Stimulated activated CD8-positive, alpha-beta memory T cell treated with anti-CD3 and anti-CD28 coated beads, Interleukin-12 subunit alpha, Interleukin-12 subunit beta, amount 100 ng/mL, for 24 hours (primary cell): Measurements from ENCODE around the gene MAPK6.
"Not testable (repeated sequence)": the region's sequence is repeated elsewhere in the genome, so short reads cannot be mapped to it uniquely, and the experiment has no call there.

Experiments used
- DNase-seq: peaks from one replicate; pipeline ENCODE4 v3.0.0-alpha.2; 2020; ENCODE audit errors: extremely low read depth

The MAPK6 gene

GRCh38 chr15:52042051-52042851 is 23.2 kb downstream of the MAPK6 start:
- no peak for DNase-seq

GRCh38 chr15:52045795-52046298 is 26.8 kb downstream of the MAPK6 start:
- DNase-seq, result not testable (repeated sequence)

GRCh38 chr15:52046552-52046951 is 27.5 kb downstream of the MAPK6 start:
- not testable (repeated sequence) for DNase-seq

- DNase-seq, result no peak
Measured at GRCh38 chr15:52050416-52050815, 31.4 kb downstream of the MAPK6 start.

- DNase-seq, result no peak
Measured at GRCh38 chr15:52052066-52052935, 33.3 kb downstream of the MAPK6 start.

- no peak for DNase-seq
Measured at GRCh38 chr15:52054381-52054780, 35.4 kb downstream of the MAPK6 start.

GRCh38 chr15:52054858-52055257 is 35.8 kb downstream of the MAPK6 start:
- not testable (repeated sequence) for DNase-seq

- DNase-seq, result no peak
Measured at GRCh38 chr15:52056001-52056400, 37.0 kb downstream of the MAPK6 start.

GRCh38 chr15:52056496-52056895 is 37.5 kb downstream of the MAPK6 start:
- DNase-seq, result no peak

- DNase-seq, result no peak
Measured at GRCh38 chr15:52057996-52058395, 39.0 kb downstream of the MAPK6 start.

- no peak for DNase-seq
Measured at GRCh38 chr15:52060501-52060900, 41.5 kb downstream of the MAPK6 start.

- DNase-seq, result no peak
Measured at GRCh38 chr15:52066842-52067544, 48.0 kb downstream of the MAPK6 start.

GRCh38 chr15:52067545-52067926 is 48.5 kb downstream of the MAPK6 start:
- no peak for DNase-seq

GRCh38 chr15:52068004-52068615 is 49.1 kb downstream of the MAPK6 start:
- DNase-seq, result no peak

- DNase-seq, result no peak
Measured at GRCh38 chr15:52069559-52069958, 50.5 kb downstream of the MAPK6 start.

GRCh38 chr15:52071570-52071969 is 52.6 kb downstream of the MAPK6 start:
- no peak for DNase-seq

- no peak for DNase-seq
Measured at GRCh38 chr15:52076889-52077781, 58.1 kb downstream of the MAPK6 start.

- DNase-seq, result no peak
Measured at GRCh38 chr15:52078197-52078875, 59.3 kb downstream of the MAPK6 start.

GRCh38 chr15:52078876-52079700 is 60.1 kb downstream of the MAPK6 start:
- peak; percentile 43 for DNase-seq
